Stimulated activated CD8-positive, alpha-beta memory T cell treated with anti-CD3 and anti-CD28 coated beads, Interleukin-15, amount 100 ng/mL, for 48 hours (primary cell): Measurements from ENCODE around the gene TSNAXIP1.

Experiments
- DNase-seq, 2 donors: peaks; one replicate each; pipeline ENCODE4 v3.0.0-alpha.2; 2020; ENCODE audit warnings: low read depth in 2 of 2

The TSNAXIP1 gene

DNA sequence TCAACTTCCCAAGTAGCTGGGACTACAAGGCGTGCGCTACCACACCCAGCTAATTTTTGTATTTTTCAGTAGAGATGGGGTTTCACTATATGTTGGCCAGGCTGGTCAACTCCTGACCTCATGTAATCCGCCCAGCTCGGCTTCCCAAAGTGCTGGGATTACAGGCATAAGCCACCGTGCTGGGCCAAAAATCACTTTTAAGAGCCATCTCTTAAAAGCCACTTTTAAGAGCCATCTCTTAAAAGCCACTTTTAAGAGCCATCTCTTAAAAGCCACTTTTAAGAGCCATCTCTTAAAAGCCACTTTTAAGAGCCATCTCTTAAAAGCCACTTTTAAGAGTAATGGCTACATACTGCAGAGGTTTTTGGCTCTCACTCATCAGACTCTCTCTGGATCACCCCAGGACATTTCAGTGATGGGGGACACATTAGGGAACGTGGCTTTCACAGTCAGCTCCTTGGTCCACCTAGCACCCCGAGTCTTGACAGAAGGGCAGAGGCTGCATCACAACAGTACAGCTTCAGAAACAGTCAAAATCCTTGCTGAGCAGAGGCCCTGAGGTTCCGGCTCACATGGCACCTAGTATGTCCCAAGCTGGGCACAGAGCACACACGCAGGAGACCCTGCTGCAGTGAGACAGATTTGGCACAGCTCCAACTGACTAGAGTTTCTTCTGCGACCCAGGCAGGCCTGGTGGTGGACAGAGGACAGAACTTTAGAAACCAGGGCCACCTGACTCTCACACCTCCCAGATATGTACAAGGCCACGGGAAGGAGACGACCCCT, 23.9 kb upstream of the TSNAXIP1 start:
- DNase-seq: no peak

DNA sequence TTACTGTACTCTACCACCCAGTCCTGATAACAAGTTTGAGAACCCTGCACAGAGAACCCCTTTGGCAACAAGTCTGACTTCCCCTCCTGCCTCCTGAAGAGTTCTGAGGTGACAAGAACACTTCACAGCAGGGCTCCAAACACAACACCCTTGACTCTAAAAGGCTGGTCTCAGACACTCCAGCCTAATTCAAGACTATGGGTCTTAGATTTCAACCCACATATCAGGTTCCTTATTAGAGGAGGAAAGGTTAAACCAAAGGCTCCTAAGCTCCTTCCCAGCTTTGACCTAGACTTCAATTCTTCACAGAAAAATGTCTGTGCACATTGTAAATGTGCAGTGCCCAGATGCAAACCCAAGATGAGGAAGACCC, 23.4 kb upstream of the TSNAXIP1 start:
- no peak for DNase-seq

DNA sequence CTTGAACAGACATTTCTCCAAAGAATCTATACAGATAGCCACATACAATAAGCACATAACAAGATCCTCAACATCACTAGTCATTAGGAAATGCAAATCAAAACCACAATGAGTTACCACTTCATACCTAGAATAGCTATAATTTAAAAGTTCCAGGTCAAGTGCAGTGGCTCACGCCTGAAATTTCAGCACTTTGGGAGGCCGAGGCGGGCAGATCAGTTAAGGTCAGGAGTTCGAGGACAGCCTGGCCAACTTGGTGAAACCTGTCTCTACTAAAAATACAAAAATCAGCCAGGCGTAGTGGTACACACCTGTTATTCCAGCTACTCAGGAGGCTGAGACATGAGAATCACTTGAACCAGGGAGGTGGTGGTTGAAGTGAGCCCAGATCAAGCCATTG, 20.2 kb upstream of the TSNAXIP1 start:
- DNase-seq: no peak

DNA sequence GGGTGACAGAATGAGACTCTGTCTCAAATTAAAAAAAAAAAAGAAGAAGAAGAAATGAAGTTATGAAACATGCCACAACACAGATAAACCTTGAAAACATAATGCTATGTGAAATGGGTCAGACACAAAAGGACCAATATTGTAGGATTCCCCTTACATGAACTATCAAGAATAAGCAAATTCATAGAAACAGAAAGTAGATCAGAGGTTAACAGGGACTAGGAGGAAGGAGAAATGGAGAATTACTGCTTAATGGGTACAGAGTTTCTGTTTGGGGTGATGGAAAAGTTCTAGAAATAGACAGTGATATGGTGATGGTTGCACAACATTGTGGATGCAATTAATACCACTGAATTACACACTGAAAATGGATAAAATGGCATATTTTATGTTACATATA, 16.6 kb upstream of the TSNAXIP1 start:
- DNase-seq: no peak

DNA sequence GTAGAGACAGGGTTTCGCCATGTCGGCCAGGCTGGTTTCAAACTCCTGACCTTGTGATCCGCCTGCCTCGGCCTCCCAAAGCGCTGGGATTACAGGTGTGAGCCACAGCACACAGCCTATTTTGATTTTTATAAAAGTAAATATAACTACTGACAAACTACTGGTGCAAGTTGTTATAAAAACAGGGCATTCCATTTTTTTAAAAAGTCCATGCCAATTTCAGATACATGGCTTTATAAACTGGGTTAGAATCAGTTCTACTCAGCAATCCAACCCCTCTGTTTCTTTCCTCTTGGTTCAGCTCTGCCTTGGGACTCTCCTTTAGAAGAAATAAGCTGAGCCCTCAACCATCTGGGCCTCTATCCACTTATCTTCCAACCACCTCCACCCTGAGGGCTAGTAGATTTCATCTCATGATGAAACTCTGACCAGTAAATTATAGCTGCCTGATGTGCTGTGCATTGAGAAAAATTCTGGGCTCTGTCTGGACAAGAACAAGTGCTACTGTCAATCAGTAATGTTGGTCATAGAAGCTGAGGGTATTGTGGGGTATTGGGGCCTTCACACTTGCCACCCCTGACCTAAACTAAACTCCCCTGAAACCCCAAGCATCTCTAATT, 10.5 kb upstream of the TSNAXIP1 start:
- no peak for DNase-seq

DNA sequence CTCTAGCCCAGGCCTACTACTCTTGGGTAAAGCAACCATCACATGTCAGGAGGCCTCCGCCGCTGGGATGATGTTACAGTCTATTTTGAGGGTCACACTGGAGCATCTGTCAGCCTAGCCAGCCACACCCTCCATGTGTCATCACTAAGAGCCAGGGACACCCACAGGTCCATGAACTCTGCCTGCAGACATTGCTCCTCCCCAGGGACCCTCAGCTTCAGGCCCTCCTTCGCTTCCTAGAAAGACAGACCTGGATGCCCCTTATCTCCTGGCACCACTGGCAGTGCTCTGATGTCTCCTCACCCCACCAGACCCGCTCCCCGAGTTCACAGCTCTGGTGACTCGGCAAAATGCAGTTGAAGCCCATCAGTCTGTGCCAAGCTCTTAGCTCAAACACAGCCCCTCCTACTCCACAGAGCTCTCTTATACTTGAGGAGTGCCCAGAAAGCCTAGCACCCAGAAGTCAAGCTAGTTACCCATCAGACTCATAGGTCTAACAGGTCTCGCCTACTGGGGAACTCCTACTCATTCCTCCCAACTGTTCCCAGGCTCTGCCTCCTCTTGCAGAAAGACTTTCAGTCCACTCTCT, 6.3 kb upstream of the TSNAXIP1 start:
- DNase-seq: no peak

DNA sequence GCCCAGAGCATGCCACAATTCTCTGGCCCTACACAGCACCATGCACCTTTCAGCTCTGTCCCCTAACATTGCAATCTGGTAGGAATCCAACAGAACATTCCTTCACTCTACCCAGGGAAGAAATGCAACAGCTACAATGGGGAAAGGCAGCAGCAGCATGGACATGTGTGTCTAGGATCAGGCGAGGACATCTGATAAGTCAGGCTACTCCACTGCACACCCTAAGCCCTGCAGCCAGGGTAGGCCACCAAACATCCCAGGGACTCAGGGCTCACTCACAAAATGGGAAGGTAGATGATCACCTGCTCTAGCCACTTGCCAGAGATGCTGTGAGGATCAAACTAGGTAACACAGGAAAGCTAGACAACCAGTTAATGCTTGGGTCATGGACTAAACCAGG, 5.4 kb upstream of the TSNAXIP1 start:
- no peak for DNase-seq

DNA sequence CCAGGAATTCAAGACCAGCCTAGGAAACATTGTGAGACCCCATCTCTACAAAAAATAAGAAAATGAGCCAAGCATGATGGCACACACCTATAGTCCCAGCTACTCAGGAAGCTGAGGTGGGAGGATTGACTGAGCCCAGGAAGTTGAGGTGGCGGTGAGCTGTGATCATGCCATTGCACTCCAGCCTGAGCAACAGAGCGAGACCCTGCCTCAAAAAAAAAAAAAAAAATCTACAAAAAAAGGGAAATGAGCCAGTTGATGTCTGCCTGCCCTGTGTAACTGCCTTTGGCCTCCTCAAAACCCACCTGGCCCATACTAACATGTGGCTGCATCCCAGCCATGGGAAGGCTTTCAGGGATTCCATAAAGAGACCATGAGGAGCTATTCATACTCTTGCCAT, 4.8 kb upstream of the TSNAXIP1 start:
- no peak for DNase-seq

DNA sequence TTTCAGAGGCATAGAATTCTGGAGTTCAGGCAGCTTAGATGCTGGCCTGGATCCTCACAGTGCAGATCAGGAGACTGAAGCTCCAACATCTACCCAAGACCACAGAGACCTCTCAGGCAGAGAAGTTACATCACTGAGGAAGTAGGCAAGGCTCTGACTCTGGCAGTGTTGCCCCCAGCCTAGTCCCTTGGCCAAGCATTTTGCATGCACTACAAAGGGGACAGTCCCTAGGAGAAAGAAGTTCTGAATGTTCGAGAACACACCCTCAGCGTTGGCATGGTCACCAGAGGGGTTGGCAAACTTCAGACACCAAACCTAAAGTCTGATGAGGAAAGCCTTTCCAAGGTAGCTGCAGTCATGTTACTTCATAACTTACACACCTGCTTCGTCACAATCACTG, 2.8 kb upstream of the TSNAXIP1 start:
- DNase-seq: no peak

DNA sequence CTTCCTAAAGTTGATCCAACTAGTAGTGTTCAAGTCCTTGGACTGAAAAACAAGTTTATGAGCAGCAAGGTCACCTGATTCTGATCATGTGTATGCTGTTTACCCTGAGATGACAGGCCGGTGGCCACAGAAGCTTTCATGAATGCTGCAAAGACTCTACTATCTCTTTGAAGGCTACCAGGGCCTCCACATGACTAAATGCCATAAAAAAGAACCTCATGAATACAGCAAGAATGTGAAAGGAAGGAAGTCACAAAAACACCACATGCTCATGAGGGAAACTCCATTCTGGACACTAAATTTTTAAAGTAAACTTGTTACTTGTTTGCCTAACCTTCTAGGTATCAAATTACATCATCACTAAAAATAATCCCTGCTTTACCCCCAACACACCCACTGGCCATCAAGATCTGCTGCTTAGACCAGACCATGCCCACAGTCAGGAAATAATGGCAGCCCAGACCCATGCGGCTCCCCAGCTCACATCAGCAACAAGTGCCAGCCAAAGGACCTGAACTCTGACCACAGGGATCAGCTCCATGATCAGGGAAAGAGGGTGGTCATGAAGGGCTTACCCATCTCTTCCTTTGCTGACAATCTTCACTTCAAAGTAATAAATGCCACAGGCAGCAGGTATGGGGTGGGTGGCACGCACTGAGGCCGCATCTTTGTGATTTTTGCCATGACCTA, 1.7 kb upstream of the TSNAXIP1 start:
- no peak for DNase-seq

DNA sequence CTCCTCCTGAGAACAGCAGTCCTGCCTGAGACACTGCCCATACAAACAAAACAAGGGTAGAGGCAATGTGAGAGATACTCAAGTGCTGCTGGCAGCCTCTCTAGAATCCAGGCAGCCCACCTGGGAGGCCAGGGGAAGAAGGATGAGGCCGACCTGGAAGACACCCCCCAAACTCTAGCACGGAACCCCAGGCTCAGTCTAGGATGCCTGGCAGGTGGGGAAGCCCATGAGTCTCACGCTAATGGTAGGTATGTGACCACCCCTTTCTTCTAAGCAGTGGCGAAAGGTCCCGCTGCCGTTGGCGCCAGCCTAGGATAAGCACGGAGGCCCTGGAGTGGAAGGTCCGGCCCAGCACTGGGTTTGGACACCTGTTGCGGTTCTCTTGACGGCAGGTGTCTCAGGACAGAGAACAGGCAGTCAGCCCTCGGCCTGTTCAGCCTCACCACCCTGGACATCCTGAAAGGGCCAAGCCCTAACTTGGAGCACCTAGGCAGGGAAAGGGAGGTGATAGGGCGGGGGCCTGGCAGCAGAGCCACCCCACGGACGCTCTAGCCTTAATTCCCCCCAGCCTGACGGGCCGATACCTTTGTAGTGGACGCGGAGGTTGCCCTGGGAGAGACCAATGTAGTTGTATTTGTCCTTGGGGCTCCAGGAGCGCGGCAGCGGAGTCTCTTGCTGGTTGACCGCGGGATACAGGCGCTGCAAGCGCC, 816 bp upstream of the TSNAXIP1 start:
- DNase-seq: no peak

DNA sequence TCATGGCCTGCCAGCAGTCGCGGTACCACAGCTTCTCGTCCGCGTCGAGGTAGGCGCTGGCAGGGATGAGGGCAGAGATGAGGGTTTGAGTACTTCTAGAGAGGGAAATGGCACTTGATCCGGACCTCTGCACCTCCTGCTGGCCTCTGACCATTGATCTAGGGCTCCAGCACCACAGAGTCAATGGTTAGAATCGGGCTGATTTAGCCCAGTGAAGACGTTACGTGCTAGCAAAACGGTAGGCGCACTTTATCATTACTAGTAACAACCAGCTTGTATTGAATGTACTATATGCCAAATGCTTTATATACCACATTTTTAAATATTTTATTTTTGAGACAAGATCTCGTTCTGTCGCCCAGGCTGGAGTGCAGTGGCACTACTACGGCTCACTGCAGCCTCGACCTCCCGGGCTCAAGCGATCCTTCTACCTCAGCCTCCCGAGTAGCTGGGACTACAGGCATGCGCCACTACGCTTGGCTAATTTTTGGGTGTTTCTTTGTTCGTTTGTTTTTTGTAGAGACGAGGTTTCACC, 526 bp downstream of the TSNAXIP1 start:
- DNase-seq: no peak

DNA sequence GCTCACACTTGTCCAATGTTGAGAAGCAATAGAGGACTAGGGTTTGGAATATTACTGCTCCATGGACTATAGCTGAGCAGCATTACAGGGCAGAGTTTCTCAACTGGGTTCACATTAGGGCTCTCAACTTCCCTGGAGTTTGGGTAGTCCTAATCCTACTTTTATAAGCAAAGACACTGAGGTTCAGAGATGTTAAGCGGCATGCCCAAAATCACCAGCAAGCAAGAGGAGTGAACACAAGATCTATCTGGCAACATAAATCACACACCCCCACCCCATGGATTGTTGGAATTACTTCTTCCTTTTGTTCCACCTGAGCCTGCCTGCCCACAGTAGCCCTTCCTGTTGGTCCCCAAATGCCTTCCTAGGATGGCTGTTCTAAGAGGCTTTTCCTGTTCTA, 5.2 kb downstream of the TSNAXIP1 start:
- DNase-seq: no peak

DNA sequence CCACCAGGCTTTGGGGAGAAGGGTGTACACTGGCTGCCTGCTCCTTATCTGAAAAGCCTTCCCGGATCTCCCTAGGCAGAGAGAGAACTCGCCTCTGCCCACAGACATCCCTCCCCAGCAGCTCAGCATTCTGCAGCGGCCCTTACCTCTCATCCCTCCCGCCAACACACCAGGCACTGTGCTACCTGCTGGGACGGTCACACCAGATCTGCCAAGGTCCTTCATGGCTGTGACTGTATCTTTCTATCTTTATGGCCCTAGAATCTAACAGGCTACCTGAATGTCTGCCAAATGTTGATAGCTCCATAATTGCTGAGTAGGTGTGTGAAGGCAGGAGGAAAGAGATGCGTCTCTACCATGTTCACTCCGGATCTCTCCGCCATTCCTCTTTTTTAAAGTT, 7.9 kb downstream of the TSNAXIP1 start:
- DNase-seq: no peak

DNA sequence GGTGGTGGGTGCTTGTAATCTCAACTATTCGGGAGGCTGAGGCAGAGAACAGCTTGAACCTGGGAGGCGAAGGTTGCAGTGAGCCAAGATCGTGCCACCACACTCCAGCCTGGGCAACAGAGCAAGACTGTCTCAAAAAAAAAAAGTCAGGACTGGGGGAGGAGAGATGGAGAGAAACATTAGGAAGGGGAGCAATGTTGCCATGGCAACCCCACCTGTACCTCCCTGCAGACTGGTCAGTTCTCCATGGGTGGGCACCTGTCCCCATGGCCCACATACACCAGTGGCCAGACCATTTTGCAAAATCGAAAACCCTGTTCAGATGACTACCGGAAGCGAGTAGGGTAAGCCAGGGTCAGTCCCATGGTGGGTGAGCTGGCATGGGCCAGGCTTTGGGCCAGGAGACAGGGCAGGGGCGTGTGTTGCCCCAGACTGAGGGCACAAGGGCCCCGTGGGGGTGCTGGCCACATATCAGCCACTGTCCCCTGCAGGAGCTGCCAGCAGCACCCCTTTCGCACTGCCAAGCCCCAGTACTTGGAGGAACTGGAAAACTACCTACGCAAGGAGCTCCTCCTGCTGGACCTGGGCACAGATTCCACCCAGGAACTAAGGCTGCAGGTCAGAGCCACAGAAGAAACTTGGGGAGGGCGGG, 14.0 kb downstream of the TSNAXIP1 start:
- DNase-seq: no peak

DNA sequence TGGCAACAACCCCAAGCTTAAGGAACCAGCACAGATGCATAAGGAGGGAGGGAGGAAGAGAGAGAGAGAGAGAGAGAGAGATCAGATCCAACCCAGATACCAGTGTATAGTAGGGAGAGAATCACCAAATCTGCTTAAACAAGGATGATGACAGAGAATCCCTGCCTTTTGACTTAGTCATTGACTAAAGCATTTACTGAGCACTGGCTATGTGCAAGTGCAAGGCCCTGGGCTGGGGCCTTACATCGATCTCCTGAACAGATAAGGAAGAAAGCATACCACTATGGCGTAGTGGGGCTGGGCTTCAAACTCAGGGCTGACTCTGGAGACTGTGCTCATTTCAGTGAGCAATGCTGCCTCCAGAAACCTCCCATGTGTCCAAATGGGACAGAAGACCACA, 15.8 kb downstream of the TSNAXIP1 start:
- DNase-seq: no peak

DNA sequence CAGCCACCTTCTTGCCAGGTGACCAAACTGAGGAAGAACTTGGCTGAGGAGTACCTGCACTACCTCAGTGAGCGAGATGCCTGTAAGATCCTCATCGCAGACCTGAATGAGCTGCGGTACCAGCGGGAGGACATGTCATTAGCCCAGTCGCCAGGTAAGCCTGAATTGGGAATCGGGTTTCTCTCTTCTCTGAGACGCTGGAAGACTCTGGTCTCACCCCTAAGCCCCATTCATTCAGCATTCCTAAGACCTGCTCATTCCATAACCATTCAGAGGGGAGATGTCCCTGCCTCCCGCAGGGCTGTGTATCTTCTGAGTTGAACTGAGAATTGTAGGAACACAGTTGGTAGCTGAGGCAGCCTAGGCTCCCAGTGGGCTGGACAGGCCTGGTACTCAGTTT, 18.4 kb downstream of the TSNAXIP1 start:
- DNase-seq: no peak

DNA sequence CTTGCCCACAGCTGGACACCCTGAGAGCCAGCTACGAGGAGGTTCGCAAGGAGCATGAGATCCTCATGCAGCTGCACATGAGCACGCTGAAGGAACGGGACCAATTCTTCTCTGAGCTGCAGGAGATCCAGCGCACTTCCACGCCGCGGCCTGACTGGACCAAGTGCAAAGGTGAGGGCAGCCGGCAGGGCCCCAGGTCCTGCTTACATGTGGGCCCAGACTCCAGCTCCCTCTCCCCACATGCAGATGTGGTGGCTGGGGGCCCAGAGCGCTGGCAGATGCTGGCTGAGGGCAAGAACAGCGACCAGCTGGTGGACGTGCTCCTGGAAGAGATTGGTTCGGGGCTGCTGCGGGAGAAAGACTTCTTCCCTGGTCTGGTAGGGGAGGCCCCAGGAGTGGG, 19.2 kb downstream of the TSNAXIP1 start:
- no peak for DNase-seq

DNA sequence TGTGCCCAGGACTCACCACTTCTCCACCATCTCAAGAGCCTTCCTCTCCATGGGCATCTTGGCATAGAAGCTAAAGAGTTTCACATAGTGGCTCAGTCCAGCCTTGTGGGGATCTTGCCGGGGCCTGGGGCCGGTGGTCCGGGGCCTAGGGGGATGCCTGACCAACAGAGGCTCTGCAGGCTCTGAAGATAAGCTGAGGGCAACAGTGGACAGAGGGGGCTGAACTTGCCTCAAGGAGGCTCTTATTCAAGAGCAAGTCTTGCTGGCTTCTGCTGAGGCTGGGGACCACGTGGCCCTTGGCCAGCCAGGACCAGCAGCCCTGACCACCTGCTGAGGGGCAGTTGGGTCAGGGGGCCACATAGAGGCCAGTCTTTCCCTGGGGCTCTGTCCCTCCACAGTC, 22.0 kb downstream of the TSNAXIP1 start:
- DNase-seq: no peak

DNA sequence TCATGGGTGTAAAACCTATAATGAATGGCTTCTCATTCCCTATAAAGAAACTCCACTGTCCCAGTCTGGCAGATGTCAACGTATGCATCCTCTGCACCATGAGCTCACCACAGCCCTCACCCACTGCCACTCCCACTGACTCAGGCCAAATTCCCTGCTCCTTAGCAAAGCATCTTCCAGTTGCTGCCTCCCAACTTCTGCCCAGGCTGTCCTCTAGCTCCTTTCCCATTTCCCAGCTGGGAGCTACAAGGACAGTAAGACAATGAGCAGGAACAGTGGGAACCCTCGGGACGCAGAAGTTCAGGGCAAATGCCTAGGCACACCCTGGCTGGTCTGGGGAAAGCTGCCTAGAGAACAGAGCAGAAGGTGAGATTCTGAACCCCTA, 26.3 kb downstream of the TSNAXIP1 start:
- DNase-seq: no peak
